Adrenal gland (tissue), 5 donors: Measurements from ENCODE around the gene PSME1.

Experiments
- POLR2A ChIP-seq, 2 donors: fragments of 450-650 bp; IDR thresholded peaks; one replicate each; pipeline ENCODE4 v1.6.1; 2017; ENCODE audit warnings: antibody characterized with exemption in 2 of 2, mild to moderate bottlenecking in 2 of 2, moderate library complexity in 1 of 2
- TF ChIP-seq, protein P1 (sequence below), 6 experiments: fragments of 450-650 bp in 4 of 6; fragments of 200-600 bp in 2 of 6; sonication (generic) in 1 of 6; IDR thresholded peaks; 1 replicate in 5 of 6; 2 replicates in 1 of 6; pipeline versions ENCODE4 v1.5.1 to v1.8.0; 2016 to 2021; ENCODE audit warnings: antibody characterized with exemption in 6 of 6, mild to moderate bottlenecking in 2 of 6, moderate library complexity in 1 of 6
- donor health status: DM: no; HTN: no; CAD: no.

DNA sequence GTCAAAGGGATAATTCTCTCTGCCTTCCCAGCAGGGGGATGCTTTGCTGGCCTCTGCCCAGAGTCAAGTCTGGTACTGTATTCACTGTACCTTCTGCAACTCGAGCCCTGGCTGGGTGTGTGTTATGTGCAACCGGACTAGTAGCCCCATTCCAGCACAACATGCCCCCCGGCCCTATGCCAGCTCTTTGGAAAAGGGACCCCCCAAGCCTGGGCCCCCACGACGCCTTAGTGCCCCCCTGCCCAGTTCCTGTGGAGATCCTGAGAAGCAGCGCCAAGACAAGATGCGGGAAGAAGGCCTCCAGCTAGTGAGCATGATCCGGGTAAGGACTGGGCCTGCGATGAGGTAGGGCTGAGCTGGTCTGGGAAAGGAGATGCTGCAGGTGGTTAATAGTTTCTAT is 14.6 kb downstream of the PSME1 start:
- TF ChIP-seq, protein P1, sequence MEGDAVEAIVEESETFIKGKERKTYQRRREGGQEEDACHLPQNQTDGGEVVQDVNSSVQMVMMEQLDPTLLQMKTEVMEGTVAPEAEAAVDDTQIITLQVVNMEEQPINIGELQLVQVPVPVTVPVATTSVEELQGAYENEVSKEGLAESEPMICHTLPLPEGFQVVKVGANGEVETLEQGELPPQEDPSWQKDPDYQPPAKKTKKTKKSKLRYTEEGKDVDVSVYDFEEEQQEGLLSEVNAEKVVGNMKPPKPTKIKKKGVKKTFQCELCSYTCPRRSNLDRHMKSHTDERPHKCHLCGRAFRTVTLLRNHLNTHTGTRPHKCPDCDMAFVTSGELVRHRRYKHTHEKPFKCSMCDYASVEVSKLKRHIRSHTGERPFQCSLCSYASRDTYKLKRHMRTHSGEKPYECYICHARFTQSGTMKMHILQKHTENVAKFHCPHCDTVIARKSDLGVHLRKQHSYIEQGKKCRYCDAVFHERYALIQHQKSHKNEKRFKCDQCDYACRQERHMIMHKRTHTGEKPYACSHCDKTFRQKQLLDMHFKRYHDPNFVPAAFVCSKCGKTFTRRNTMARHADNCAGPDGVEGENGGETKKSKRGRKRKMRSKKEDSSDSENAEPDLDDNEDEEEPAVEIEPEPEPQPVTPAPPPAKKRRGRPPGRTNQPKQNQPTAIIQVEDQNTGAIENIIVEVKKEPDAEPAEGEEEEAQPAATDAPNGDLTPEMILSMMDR (IDR thresholded peaks at IDR 0.05), result no peak
- TF ChIP-seq POLR2A (IDR thresholded peaks at IDR 0.05), result no peak
